Neuronal stem cell (in vitro differentiated cells): ENCODE results near the gene FBXL19. TPM values are rescaled to one million over a fixed set of nuclear protein-coding genes. Genes with fewer than 3 reads are reported as not detected.
A peak's percentile ranks its signal among the peaks of the same experiment; 100 is the strongest.

Experiments used
- DNase-seq: peaks from one replicate; pipeline ENCODE4 v3.0.0-alpha.2; 2013; ENCODE audit warnings: low spot score
- H2AFZ ChIP-seq: one replicate; pipeline ENCODE4 v1.6.1; 2013; ENCODE audit warnings: mild to moderate bottlenecking, low read length, inconsistent platforms
- H2AK5ac ChIP-seq: 2 replicates; pipeline ENCODE4 v1.6.1; 2013; ENCODE audit warnings: low read depth, mild to moderate bottlenecking, inconsistent platforms, low read length, moderate library complexity, mixed read lengths
- H2BK120ac ChIP-seq: 2 replicates; pipeline ENCODE4 v1.6.1; 2013; ENCODE audit warnings: low read depth, mild to moderate bottlenecking, inconsistent platforms, low read length, moderate library complexity, mixed read lengths
- H2BK12ac ChIP-seq: one replicate; pipeline ENCODE4 v1.6.1; 2013; ENCODE audit warnings: low read length, inconsistent platforms
- H2BK15ac ChIP-seq: 2 replicates; pipeline ENCODE4 v1.6.1; 2013; ENCODE audit warnings: mild to moderate bottlenecking, low read length, inconsistent platforms, mixed read lengths
- H2BK5ac ChIP-seq: one replicate; pipeline ENCODE4 v1.6.1; 2013; ENCODE audit warnings: inconsistent platforms, mild to moderate bottlenecking, low read length, moderate library complexity
- H3K14ac ChIP-seq: one replicate; pipeline ENCODE4 v1.6.1; 2013; ENCODE audit warnings: low read length, inconsistent platforms
- H3K18ac ChIP-seq: 2 replicates; pipeline ENCODE4 v1.6.1; 2013; ENCODE audit warnings: low read length, inconsistent platforms
- H3K23ac ChIP-seq: 2 replicates; pipeline ENCODE4 v1.6.1; 2013; ENCODE audit warnings: low read depth, mild to moderate bottlenecking, mixed read lengths, low read length, inconsistent platforms; ENCODE audit not compliant: poor library complexity
- H3K27ac ChIP-seq: replicated peaks from 3 replicates; pipeline ENCODE4 v1.5.1; 2013; ENCODE audit warnings: low read length, inconsistent platforms
- H3K27me3 ChIP-seq, 3 experiments: 2 replicates each; pipeline ENCODE4 v1.6.1; 2013; ENCODE audit warnings: low read length in 3 of 3, mild to moderate bottlenecking in 2 of 3, inconsistent platforms in 1 of 3, low read depth in 1 of 3, mixed read lengths in 1 of 3, moderate library complexity in 1 of 3; ENCODE audit not compliant: control insufficient read depth in 3 of 3, insufficient read depth in 3 of 3
- H3K36me3 ChIP-seq, 2 donors: replicated peaks in 1 of 2; 2 replicates each; pipeline ENCODE4 v1.6.1; 2013; ENCODE audit warnings: low read length in 2 of 2; ENCODE audit not compliant: control insufficient read depth in 2 of 2, insufficient read depth in 2 of 2
- H3K4ac ChIP-seq: 2 replicates; pipeline ENCODE4 v1.6.1; 2013; ENCODE audit warnings: inconsistent platforms, mild to moderate bottlenecking, low read length, moderate library complexity
- H3K4me1 ChIP-seq, 2 donors: 1 replicate in 1 of 2; 2 replicates in 1 of 2; pipeline ENCODE4 v1.6.1; 2013; ENCODE audit warnings: low read length in 2 of 2, low read depth in 1 of 2; ENCODE audit not compliant: control insufficient read depth in 2 of 2, insufficient read depth in 1 of 2
- H3K4me2 ChIP-seq: one replicate; pipeline ENCODE4 v1.6.1; 2013; ENCODE audit warnings: mild to moderate bottlenecking, low read length, inconsistent platforms; ENCODE audit not compliant: insufficient read depth, poor library complexity, severe bottlenecking
- H3K4me3 ChIP-seq, 2 donors: 2 replicates each; pipeline ENCODE4 v1.5.1; 2013; ENCODE audit warnings: low read length in 2 of 2, mild to moderate bottlenecking in 2 of 2, inconsistent platforms in 1 of 2, moderate library complexity in 1 of 2
- H3K79me1 ChIP-seq: one replicate; pipeline ENCODE4 v1.6.1; 2013; ENCODE audit warnings: low read depth, mild to moderate bottlenecking, inconsistent platforms, low read length, moderate library complexity
- H3K9ac ChIP-seq: one replicate; pipeline ENCODE4 v1.6.1; 2013; ENCODE audit warnings: mild to moderate bottlenecking, low read depth, low read length, inconsistent platforms; ENCODE audit not compliant: poor library complexity
- H3K9me3 ChIP-seq, 2 donors: replicated peaks in 1 of 2; 2 replicates each; pipeline versions ENCODE3 to v1.6.1; 2013; ENCODE audit warnings: low read length in 2 of 2, mild to moderate bottlenecking in 2 of 2, inconsistent platforms in 1 of 2, low read depth in 1 of 2, mixed read lengths in 1 of 2, moderate library complexity in 1 of 2; ENCODE audit not compliant: control insufficient read depth in 2 of 2, insufficient read depth in 1 of 2
- H4K8ac ChIP-seq: one replicate; pipeline ENCODE4 v1.6.1; 2013; ENCODE audit warnings: low read depth, mild to moderate bottlenecking, inconsistent platforms, low read length, moderate library complexity
- H4K91ac ChIP-seq: one replicate; pipeline ENCODE4 v1.6.1; 2013; ENCODE audit warnings: low read length, low read depth, mild to moderate bottlenecking, inconsistent platforms; ENCODE audit not compliant: poor library complexity
- WGBS, 2 donors: extraction: QIAGEN DNeasy Blood & Tissue Kit; methylation state at CpG; one replicate each; pipeline ENCODE4 v1.1.7; 2013; ENCODE audit warnings: missing lambda C conversion rate in 2 of 2, mixed read lengths in 1 of 2; ENCODE audit not compliant: insufficient read length in 2 of 2, insufficient replicate concordance in 1 of 2; ENCODE audit errors: extremely low coverage in 2 of 2; 5-methylcytosine and 5-hydroxymethylcytosine counted together
- small RNA-seq: library from polyadenylated mRNA; stranded (forward); fragments of <200 nt; extraction: miRNeasy Mini kit (QIAGEN cat#:217004); gene quantifications from one replicate; pipeline ENCODE3, GENCODE V24; 2013; ENCODE audit not compliant: insufficient read depth

FBXL19 gene

GRCh38 chr16:30996985-30997724 lies 73.8 kb downstream of the FBXL19 start:
- peak overlapping the region; percentile 30 for H2BK15ac ChIP-seq
- peak; percentile 59 for DNase-seq
- H3K27me3 ChIP-seq: peaks cover 0 to 16% (median 0%) of the 10 kb centered on the region in 3 experiments
- H3K4me1 ChIP-seq: peaks cover 2 to 11% of the 10 kb centered on the region in 2 donors
- no peak overlapping the region for H4K91ac ChIP-seq
- no peaks in the 10 kb centered on the region for H3K79me1 ChIP-seq
- peaks cover 0 to 5% of the 10 kb centered on the region in 2 donors for H3K36me3 ChIP-seq
- no peak overlapping the region for H4K8ac ChIP-seq
- no peak overlapping the region for H2AFZ ChIP-seq
- H2AK5ac ChIP-seq: peak overlapping the region; percentile 89
- H3K14ac ChIP-seq: peak overlapping the region; percentile 98
- no peak overlapping the region for H2BK5ac ChIP-seq
- H2BK120ac ChIP-seq: no peak overlapping the region
- H3K9ac ChIP-seq: peak overlapping the region; percentile 88
- H3K23ac ChIP-seq: peak overlapping the region; percentile 60
- peak overlapping the region; percentile 93 for H3K18ac ChIP-seq
- H3K9me3 ChIP-seq: no peaks in the 10 kb centered on the region
- no CpG with 5 or more reads among the region's 60 CpGs for WGBS, 2 donors
- no peak overlapping the region for H3K4ac ChIP-seq
- H3K27ac ChIP-seq: no peak overlapping the region
- H2BK12ac ChIP-seq: no peak overlapping the region
- H3K4me2 ChIP-seq: peak overlapping the region; percentile 98
- H3K4me3 ChIP-seq: peak overlapping the region in 1 of 2 donors; percentile 81

GRCh38 chr16:30997725-30998711 lies 74.6 kb downstream of the FBXL19 start:
- H4K91ac ChIP-seq: no peak overlapping the region
- no peak overlapping the region for H2BK12ac ChIP-seq
- peaks cover 0 to 5% of the 10 kb centered on the region in 2 donors for H3K36me3 ChIP-seq
- no peak overlapping the region for H2AFZ ChIP-seq
- DNase-seq: no peak
- no peaks in the 10 kb centered on the region for H3K9me3 ChIP-seq
- peak overlapping the region; percentile 60 for H3K23ac ChIP-seq
- no peak overlapping the region for H2BK120ac ChIP-seq
- peak overlapping the region; percentile 88 for H3K9ac ChIP-seq
- peak overlapping the region; percentile 93 for H3K18ac ChIP-seq
- H3K4me1 ChIP-seq: peaks cover 6 to 11% of the 10 kb centered on the region in 2 donors
- no peak overlapping the region for H3K4ac ChIP-seq
- H2AK5ac ChIP-seq: peak overlapping the region; percentile 89
- no peak overlapping the region for H3K14ac ChIP-seq
- H2BK15ac ChIP-seq: no peak overlapping the region
- no CpG with 5 or more reads among the region's 21 CpGs for WGBS, 2 donors
- H3K27me3 ChIP-seq: peaks cover 0 to 16% (median 0%) of the 10 kb centered on the region in 3 experiments
- no peaks in the 10 kb centered on the region for H3K79me1 ChIP-seq
- peak overlapping the region; percentile 98 for H3K4me2 ChIP-seq
- H4K8ac ChIP-seq: no peak overlapping the region
- H3K4me3 ChIP-seq: peak overlapping the region in 1 of 2 donors; percentile 81
- no peak overlapping the region for H3K27ac ChIP-seq
- no peak overlapping the region for H2BK5ac ChIP-seq

Small RNAs within 50 kb of the gene (small RNA-seq; reads per million reads assigned to genes)
- gene AC135048.1 (not detected), gene MIR4519 (not detected), gene MIR762 (not detected)
